Measurements from ENCODE around the gene LCN9.

GRCh38 chr9:135618866-135619598 lies 44.1 kb upstream of the LCN9 start:
- TF ChIP-seq GATA2 (IDR thresholded peaks at IDR 0.05; ENCODE audit: low read depth, low read length) (no peak), GATA3 (IDR thresholded peaks at IDR 0.05; ENCODE audit: low read depth, low read length) (no peak)
